HG02798 (cell line): Measurements from ENCODE around the gene DEDD2.

Experiments used
- ATAC-seq: cut with Tn5 transposase; IDR thresholded peaks from one replicate; pipeline ENCODE4 v1.9.1; 2021; ENCODE audit warnings: mild to moderate bottlenecking; ENCODE audit not compliant: unreplicated experiment, poor library complexity

DEDD2 gene

DNA sequence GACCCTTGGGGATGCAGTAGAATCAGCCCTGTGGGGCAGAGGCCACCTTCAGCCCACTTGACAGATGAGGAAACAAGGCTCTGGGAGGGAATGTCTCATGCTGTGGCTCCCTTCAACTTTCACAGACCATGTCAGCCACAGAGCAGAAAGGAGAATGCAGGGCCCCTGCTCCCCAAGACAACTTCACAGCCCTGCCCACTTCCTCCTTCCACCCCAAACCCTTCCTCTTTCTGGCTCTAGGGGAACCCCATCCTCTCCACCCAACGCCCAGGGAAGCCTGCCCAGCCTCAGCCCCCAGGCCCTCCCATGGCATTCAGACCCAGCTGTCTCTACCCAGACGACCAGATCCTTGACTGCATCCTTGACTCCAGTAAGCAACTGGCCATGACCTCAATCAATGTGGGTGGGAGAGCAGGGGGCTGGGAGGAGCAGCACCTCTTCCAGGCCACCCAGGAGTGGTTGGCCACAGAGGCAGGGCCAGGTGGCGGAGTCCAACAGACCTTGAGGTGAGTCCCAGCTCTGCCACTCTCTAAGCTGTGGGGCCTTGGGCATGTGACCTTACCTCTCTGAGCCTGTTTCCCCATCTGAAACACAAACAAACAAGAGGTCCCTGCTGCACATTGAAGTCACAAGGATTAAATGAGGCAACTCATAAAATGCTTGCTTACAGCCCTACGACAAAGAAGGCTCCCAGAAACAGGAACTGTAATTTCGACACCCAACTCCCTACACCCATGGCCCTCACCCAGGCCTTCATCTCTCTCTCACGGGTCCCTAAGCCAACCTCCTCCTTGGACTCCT, 15.8 kb downstream of the DEDD2 start:
- ATAC-seq: peak; percentile 41

DNA sequence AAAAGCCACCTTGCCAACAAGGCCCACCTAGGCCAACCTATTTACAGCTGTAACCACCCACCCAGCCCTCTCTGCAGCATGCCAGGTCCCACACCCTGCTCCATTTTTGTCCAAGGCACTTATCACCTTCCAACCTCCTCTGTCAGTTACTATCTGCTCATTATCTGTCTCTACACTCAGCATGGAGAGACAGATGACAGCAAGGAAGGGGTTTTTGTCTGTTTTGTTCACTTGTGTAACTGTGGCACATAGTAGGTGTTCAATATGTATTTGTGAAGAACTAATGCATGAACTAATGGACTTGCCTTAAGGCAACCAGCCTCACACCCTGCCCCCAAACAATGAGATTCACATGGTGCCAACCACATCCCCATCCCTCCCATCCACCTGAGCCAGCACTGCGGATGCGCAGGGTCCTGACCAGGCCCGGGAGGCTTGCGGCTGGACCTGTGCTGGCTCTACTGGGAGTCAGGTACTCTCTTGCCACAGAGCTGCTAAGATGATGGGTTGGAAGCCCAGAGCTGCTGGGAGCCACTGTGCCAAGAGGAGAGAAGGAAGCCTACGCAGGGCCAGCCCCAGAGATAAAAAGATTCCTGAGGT, 17.3 kb downstream of the DEDD2 start:
- no peak for ATAC-seq

DNA sequence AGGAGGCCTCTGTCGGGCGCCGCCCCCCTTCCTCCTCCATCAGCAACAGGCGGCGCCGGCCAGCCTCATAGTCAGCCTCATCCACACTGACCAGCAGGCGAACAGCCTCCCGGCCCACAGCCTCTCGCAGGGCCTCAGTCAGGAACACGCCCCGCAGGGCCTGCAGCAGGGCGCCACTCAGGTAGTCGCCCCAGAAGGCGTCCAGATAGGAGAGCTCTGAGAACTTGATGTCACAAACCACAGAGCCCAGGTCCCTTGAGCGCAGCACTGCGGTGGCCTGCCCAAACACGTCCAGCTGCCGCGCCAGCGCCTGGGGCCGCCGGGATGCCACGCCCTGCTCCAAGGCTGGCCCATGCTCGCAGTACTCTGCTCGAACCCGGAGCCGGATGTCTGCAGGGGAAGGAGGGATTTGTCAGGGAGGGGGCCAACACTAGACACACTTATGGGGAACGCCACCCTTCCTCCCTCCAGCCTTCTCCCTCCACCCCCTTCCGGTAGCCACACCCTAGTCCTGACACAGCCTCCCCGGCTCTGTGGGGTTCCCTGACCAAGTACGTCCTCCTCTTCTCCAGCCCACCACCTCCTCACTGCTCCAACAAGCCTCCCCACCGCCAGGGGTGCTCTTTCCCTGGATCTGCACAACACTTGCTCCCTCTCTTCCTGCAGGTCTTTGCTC, 17.9 kb downstream of the DEDD2 start:
- ATAC-seq: peak; percentile 54

DNA sequence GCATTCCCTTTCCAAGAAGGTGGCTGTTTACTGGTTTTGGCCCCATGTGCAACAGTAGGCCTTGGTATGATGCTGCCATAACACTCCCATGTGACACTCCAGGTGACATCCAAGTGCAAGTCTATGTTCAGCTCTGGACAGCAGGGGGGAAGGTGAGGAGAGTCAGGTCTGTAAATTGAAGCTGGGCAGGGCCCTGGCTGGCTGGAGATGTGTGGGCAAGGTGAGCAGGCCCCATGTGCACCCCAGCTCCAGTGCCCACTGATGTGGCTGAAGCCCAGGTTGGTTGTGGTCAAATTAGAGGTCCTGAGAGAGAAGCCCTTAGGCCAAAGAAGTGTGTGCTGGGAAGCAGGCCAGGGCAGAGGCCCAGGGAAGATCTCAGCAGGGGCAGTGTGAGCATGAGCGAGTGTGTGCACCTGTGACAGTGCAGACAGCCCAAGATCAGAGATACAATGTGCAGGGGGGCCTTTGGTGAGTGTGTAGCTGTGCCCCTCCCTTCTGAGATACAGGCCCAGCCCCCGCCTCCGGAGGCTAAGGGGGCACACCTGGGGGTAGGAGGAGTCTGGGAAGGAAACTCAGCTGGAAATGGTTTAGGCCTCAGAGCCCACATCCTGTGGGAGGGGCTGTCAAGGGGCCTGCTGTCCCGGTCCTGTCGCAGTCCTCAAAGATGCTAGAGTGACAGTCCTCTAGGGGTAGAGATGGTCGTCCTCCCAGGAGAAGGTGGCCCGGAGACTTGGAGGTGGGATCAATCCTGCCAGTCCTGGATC, 18.6 kb downstream of the DEDD2 start:
- peak; percentile 35 for ATAC-seq

DNA sequence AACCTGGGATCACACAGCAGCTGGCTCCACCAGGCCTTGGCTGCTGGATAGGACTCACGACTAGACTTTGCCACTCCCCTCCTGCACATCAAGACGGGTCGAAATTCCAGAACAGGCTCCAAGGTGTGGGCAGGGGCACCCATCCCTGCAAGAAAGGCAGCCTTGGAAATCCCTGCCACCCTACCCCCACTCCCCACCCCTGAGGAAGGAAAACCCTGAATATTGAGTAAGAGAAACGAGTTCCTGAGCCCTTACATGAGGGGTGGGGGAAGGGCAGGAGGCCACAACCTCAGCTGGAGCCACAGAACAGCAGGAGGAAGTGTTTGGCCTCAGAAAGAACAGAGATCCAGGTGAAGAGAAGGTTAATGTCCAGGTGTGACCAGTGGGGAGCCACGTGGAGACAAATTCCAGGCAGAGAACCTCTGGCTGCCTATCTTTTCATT, 20.1 kb downstream of the DEDD2 start:
- ATAC-seq: no peak

DNA sequence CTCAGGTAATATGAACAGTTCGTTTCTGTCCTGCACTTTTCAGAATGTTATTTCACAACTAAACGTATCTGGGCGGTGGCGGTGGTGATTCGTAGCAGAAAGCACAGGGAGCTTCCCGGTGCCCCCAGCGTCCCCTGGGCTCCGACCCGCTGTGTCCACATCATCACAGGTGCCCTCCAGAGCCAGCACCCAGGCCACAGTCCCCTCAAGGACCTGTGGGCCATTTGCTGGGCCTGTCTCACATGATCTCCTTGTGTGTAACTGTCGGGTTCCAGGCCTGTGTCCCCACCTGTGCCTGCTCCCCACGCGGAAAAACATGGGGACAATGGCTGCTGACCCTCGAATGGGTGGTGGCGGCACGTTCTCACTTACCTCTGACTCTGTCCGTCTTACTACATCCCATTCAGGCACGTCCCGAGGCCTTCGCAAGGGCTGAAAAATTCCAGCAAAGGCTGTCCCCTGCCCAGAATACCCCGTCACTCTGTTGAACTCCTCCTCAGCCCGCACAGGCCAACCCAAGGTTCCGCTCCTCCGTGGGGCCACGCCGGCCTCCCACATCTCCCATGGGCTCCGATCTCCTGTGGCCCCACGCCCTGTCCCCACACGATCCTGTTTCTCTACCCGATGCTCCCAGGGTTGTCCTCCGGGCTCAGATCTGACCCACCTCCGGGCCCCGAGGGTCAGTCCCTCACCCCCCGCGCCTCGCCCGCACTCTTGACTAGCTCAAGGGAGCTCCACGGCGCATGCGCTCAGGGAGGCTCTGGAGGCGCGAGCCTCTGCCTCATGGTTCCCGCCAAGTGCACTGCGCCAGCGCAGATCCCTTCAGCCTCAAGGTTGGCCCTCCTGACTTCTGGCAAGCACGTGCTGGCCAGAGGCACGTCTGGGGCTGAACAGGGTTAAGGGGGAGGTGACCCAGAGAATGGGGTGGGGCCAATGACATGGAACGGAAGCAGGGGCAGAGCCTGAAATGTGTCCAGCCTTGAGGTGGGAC, 21.2 kb downstream of the DEDD2 start:
- ATAC-seq: no peak

DNA sequence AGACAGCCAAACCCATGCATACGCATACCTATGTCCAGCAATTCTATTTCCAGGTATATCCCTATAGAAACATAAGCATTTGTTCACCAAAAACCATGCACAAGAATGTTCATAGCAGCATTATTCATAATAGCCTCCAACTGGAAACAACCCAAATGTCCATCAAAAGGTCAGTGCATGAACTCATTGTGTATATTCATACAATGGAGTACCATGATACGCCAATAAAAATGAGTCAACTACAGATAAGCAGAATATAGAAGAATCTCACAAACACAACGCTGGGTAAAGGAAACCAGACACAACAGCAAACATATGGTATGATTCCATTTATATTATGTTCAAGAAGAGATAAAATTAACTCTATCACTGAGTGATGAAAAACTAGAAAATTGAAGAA, 23.8 kb downstream of the DEDD2 start:
- no peak for ATAC-seq

DNA sequence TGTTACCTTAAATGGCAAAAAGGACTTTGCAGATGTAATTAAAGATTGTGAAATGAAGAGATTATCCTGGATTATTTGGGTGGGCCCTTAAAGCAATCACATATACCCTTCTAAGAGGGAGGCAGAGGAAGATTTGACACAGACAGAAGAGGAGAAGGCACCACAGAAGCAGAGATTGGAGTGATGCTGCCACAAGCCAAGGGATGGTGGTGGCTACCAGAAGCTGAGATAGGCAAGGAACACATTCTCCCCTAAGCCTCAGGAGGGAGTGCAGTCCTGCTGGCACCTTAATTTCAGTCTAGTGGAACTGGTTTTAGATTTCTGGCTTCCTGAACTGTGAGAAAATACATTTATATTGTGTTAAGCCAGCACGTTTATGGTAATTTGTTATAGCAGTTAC, 24.2 kb downstream of the DEDD2 start:
- no peak for ATAC-seq

DNA sequence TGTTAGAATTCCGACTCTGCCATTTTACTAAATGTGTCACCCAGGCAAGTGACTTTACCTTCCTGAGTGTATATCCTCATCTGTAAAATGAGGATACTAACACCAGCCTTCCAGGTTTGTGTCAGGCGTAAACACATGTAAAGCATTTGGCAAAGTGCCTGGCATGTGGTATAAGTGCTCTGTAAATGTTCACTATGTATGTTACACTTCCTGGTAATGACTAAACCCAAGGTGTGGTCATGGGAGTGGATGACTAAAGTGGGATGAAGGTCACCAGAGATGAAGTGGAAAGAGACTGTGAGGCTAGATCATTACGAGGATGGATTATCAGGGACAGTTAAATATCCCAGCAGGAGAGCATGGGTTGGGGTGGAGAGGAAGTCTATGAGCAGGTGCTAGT, 25.6 kb downstream of the DEDD2 start:
- no peak for ATAC-seq

DNA sequence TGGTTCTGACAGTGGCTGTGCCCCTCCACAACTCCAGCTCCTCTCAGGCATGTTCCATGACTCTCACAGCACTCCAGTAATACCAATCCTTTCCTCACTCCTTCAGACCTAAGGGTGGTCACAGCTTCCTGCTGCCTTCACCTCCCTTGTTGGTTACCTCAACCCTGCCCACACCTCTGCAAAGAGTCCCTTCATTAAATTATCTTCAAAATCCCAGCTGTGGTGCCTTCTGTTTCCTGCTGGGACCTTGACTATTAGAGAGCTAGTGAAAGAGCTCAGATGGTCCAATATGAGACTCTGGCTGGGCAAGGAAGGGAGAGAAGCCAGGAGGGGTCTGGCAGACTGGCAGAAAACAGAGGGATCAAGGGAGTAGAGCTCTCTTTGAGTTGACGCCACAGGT, 26.1 kb downstream of the DEDD2 start:
- no peak for ATAC-seq

DNA sequence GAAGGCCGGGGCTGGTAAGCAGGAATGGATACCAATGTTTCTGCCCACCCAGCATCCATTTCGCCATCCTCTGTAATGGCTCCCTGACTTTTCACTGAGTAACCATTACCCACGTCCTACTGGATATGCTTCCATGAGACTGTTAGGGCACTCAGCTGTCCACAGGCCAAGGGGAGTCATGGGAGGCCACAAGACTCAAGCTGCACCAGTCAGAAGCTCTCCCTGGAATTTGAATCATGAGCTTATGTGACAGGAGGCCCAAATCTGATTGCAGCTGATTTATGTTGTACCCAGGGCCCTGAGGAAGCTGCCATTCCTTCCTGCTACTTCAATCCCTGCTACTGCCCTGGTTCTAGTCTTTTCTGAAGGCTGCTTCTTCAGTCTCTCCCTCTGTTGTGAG, 28.3 kb downstream of the DEDD2 start:
- ATAC-seq: no peak

DNA sequence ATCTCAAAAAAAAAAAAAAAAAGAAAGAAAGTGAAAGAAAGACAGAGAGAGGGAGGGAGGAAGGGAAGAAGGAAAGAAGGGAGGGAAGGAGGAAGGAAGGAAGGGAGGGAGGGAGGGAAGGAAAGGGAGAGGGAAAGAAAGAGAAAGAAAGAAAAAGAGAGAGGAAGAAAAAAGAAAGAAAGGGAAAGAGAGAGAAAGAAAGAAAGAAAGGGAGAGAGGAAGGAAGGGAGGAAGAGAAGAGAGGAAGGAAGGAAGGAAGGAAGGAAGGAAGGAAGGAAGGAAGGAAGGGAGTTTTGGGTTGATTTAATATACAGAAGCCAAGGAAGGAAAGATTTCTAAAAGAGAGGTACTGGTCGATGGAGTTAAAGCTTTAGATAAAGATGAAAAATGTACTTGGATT, 28.8 kb downstream of the DEDD2 start:
- ATAC-seq: no peak

DNA sequence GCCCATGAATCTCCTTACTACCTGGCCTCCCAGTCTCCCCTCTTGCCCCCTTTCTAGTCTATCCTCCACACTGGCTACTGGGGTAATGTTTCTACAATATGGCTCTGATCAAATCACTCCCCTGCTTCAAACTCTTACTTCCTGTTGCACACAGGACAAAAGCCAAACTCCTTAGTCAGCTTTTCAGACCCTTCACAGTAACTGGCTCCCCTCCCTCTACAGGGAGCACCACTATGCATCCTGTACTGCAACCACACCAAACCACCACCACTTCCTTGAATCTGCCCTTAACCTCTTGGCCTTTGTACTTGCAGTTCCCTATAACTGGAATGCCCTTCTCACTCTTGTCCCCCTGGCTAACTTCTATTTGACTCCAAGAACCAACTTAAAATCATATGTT, 32.2 kb downstream of the DEDD2 start:
- ATAC-seq: no peak

DNA sequence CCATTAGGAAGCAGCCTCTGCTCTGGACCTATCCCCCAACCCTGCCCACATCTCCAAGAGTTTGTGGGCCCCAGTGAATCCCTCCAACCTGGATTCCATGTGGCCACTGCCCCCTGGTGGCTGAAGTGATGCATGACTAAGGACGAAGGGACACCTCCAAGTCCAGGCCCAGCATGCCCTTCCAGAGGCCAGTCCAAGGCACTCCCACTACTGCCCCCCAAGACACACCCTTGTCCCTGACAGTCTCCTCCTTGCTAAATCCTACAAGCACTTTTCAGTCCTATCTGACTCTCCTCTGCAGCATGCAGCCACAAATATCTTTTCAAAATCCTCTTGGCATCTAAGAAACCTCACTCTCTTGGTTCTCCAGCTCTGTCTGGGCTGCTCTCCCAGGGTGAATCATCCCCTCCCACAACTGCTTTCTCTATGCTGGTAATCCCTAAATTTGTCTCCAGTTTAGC, 33.0 kb downstream of the DEDD2 start:
- ATAC-seq: peak; percentile 38

DNA sequence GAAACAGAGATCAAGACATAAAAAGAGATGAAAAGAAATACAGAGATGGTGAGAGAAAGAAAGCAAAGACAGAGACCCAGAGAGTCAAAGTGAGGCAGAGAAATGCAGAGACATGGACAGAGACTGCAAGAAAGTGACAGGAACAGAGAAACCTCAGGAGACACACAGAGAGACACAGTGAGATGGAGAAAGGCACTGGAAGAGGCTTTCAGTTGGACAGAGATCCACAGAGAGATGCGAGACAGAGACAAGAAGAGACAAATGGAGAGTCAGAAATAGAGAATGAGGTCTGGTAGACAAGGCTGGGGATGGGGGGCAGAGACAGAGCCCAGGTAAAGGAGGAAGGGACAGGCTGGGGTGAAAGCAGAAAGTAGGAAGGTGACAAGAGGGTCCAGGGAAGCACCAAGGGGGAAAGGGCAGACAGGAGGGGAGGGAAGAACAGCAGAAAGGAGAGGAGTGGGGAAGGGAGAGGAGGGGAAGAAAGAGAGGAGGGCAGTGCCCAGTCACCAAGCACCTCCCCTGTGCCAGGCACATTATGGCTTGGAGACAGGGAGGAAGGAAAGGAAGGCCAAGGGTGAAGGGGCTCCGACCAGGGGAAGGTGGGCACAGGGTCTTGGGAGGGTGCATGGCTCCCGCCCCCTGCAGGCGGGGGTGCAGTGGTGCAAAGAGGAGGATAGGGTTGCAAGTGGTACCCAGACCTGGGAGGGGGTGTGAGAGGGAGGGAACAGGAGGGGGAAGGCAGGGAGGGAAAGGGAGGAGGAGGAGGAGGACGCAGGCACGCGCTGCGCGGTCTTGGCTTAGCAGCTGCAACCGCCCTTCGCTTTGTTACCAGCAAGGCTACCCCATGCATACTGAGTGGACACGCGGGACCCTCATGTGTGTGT, 38.4 kb downstream of the DEDD2 start:
- no peak for ATAC-seq

DNA sequence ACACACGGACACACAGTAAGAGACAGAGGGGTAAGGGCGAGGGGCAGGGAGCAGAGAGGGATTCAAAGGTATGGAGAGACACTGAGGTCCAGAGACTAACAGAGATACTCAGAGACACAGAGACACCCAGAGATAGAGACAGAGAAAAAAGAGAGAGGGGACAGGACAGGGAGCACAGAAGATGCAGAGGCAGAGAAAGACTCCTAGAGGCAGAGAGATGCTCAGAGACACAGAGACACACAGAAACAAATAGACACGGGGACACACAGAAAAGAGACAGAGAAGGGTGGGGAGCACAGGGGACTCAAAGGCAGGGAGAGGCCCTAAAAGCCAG, 39.8 kb downstream of the DEDD2 start:
- ATAC-seq: no peak

DNA sequence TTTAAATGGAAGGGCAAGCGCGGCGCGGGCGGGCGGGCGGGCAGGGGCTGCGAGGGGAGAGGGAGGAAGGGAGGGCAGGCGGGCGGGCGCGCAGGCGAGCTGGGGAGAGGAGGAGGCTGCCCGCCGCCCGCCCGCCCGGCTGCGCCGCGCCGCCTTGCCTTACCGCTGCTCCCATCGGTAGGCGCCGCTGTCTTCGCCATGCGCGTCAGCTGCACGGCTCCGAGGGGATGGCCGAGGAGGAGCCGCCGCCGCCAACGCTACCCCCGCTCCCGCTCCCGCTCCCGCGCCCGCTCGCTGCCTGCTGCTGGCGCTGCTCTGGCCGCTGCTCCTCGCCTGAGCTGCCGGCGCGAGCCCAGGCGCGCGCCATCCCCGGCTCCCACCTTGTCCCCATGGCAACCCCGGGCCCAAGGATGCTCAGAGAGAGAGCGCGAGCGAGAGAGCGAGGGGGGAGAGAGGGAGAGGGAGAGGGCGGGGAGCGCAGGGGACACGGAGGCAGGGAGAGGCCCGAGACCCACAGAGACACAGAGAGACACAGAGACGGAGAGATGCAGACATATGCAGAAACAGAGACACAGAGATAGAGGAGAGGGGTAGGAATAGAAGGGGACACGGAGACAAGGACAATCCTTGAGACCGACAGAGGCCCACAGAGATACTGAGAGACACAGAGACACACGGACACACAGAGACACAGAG, 40.3 kb downstream of the DEDD2 start:
- no peak for ATAC-seq

DNA sequence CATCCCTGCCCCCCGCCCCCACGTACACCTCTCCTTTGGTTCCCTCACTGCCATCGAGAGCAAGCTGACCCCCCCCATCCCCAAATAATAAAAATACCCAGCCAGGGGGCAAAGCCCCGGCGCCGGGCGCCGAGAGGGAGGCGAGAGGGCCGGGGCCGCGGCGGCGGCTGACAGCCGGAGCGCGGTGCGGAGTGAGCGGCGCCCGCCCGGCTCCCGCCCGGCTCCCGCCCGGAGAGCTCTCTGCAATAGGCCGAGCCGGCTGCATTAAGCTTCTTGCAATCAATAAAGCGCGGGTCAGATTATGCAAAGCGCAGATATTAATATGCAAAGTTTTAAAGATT, 40.9 kb downstream of the DEDD2 start:
- ATAC-seq: no peak
